NCI-H345 treated with DMSO at 0.1 percent for 48 hours (cell line): ENCODE results near the gene TRIM26.
"Not testable (repeated sequence)": the region's sequence is repeated elsewhere in the genome, so short reads cannot be mapped to it uniquely, and the experiment has no call there.

ENCODE experiments used
- DNase-seq: peaks from one replicate; lab custom pipeline; 2025; ENCODE audit not compliant: unreplicated experiment; lab: John Stamatoyannopoulos, UW

Gene TRIM26

GRCh38 chr6:30171677-30172471, 41.3 kb downstream of the TRIM26 start:
- DNase-seq: no peak

- peak; percentile 39 for DNase-seq
Measured at GRCh38 chr6:30169658-30170614, 43.3 kb downstream of the TRIM26 start.

GRCh38 chr6:30168741-30169140, 44.5 kb downstream of the TRIM26 start:
- DNase-seq: no peak

- DNase-seq: no peak
Measured at GRCh38 chr6:30167101-30167500, 46.1 kb downstream of the TRIM26 start.

DNA sequence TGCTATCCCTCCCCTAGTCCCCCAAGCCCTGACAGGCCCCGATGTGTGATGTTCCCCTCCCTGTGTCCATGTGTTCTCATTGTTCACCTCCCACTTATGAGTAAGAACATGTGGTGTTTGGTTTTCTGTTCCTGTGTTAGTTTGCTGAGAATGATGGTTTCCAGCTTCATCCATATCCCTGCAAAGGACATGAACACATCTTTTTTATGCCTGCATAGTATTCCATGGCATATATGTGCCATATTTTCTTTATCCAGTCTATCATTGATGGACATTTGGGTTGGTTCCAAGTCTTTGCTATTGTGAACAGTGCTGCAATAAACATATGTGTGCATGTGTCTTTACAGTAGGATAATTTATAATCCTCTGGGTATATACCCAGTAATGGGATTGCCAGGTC, 48.0 kb downstream of the TRIM26 start:
- DNase-seq: not testable (repeated sequence)

DNA sequence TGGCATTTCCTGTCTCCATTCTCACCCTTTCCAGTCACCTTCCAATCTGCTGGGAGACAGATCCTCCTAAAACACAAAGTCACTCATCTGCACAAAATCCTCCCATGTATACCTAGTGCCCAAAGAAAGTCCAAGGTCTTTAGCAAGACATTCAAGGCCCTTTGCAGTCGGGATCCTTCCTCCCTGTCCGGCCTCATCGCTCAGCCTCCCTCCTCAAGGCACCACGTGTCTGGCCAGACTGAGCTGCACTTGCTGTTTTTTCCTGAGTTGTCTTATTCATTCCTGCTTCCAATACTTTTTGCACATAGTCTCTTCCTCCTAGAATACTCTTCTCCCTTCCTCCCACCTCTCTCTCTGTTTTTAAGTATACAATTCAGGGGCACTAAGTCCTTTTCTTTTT, 48.5 kb downstream of the TRIM26 start:
- no peak for DNase-seq

GRCh38 chr6:30163918-30164654, 49.1 kb downstream of the TRIM26 start:
- no peak for DNase-seq

- DNase-seq: no peak
Measured at GRCh38 chr6:30163090-30163917, 49.9 kb downstream of the TRIM26 start, which contains the start of gene TRIM15. TSS of gene TRIM15 (plus strand) at chr6:30163546. CDS start at chr6:30163685, 139 bp downstream.

DNA sequence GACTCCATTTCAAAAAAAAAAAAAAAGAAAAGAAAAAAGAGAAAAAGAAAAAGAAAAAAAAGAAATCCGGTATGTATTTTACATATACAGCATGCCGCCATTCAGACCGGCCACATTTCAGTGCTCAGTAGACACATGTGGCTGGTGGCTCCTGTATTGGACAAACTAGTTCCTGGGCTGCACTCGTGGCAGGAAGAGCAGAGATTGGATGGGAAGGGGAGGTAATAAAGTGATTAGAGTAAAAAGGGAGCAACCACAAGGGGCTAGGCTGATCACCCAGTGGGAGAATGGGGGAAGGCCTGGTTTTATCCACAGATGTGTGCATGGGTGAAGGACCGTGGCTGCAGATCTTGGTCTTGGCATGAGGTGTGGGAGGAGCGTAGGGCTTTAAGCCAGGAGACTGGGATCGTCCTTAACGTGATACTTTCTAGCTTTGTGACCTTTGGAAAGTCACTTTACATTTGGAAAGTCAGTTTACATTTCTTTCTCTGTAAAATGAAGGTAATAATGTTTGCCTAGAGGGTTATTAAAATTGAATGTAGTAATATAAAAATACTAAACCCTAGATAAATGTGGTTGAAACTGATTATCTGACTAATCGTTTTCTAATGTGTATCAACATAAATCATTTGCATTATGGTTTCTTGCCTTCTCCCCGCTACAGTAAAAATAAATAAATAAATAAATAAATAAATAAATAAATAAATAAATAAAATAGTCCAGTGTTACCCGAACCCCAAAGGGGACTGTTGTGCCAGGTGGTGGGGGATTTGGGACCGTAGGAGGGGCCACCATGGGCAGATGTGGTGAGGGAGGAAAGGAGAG, 50.7 kb downstream of the TRIM26 start:
- no peak for DNase-seq

GRCh38 chr6:30160785-30161531, 52.2 kb downstream of the TRIM26 start, which contains the start of gene TRIM10:
TSS of gene TRIM10 (minus strand) at chr6:30161211. CDS start at chr6:30160858, 353 bp downstream.
- no peak for DNase-seq

DNA sequence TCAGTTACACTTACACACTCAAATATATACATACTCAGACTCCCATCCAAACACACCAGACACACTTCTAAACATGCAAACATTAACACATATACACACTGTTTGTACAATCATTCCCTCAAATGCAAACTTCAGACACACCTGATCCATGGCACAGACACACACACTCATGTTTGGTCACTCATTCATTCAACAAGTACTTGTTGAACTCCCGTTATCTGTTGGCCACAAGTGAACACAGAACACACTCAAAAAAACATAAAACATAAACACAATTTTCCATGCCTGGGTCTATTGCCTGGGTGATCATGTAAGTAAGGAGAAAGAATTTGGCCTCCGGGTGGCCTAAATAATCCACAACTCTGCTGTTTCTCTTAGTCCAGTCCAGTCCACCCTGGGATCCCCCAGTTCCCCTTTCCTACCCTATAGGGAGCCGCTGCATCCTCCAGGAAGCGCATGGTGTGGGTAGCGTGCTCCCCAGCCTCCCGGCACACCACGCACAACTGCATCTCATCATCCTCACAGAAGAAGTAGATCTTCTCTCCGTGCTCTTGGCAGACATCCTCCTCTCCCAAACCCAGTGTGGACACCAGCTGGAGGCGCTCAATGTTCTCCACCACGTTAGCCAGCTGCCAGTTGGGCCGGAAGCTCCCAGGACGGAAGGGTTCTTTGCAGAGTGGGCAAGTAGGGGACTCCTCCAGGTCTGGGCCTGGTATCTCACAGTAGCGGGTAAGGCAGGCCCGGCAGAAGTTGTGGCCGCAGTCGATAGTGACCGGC, 53.0 kb downstream of the TRIM26 start:
- DNase-seq: no peak

DNA sequence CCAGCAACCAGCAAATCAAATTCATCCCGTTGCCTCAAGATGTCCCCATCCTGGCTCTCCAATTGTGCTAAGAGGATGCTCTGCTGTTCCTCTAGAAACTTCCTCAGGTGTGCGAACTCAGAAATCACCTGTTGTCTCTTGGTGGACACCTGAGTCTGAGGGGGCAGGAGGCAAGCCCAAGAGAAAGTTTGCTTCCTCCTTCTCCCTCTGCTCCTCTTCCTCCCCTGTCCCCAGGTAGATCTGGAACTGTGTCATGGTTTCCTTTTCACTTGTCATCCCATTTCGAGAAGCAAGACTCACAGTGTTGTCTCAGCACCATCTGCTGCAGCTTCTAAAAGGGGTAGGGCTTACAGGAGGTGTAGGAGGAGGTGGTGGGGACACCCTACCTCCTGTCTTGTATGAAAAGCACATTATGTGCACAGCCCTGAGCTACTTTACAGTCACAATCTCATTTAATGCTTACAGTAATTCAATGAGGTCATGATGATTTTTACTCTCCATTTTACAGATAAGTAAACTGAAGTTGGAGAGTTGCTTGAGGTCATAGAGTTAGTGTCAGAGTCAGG, 54.6 kb downstream of the TRIM26 start:
- DNase-seq: no peak

DNA sequence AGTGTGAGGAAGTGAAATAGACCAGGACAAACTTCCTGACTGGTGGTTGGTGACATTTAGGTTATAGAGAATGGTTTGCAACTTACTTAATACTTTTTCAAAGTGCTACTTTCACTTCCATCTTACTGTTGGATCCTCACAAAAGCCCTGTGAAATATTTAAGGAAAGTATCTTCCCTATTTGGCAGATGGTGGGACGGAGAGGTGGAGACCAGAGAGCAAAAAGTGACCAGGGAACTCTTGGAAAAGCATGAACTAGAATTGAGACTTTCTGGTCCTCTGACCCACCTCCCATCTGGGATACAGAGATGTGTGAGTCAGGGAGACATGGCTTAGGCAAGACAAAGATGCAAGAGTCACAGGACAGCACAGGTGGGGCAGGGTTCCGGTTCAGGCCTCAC, 55.2 kb downstream of the TRIM26 start:
- DNase-seq: no peak

- DNase-seq: no peak
Measured at GRCh38 chr6:30157581-30157980, 55.6 kb downstream of the TRIM26 start.

GRCh38 chr6:30156774-30157173, 56.4 kb downstream of the TRIM26 start:
- no peak for DNase-seq

DNA sequence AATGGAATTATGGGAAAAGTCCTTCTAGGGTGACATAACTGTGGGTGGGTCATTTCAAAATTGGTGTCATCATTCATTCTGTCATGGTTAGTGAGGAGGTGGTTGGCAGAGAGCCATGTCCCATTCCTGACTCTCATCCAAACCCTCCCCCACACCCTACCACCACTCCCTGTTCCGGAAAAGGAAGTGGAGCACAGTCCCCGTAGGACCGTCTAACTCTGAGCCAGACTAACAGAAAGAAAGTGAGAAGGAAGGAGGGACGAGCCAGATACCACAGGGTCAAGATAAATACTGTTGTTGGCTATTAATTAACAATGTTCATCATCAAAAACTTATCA, 57.0 kb downstream of the TRIM26 start:
- DNase-seq: no peak

DNA sequence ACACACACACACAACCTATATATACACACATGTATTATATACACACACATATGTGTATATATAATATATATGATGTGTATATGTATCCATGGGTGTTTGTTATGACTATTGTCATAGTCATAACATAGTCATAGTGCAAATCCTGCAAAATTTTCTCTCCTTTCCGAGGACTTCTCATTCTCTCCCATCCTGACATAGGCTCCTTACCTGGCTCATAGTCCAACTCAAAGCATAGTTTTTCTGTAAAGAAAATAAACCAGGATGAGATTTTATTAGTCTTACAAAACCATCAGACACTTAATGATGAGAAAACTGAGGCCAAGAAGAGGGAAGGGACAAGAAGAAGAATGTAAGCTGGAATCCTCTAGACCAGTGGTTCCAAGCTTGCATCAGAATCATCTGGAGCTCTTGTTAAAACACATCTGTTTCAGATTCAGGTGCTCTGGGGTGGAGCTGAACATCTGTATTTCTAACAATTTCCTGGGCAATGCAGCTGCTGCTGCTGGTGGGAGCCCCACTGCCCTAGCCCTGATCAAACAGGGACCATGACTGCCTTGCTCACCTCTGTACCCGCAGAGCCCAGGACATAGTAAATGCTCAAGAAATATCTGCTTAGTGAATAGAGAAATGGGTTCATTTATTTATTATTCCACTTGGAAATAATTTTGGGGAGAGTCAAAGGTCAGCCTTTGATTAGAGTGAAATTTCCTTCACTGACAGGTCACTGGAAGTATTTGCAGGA, 57.5 kb downstream of the TRIM26 start:
- DNase-seq: no peak
